ENCODE data around the gene TP53I13.

TP53I13 gene

GRCh38 chr17:29615492-29616299 lies 47.2 kb downstream of the TP53I13 start:
- peak; percentile 97 for DNase-seq (ENCODE audit: low spot score)

- no peak for DNase-seq (ENCODE audit: low spot score)
Observed at GRCh38 chr17:29616300-29617048, 48.0 kb downstream of the TP53I13 start.

GRCh38 chr17:29617125-29617480 lies 48.6 kb downstream of the TP53I13 start:
- DNase-seq (ENCODE audit: low spot score), result peak; percentile 83

- DNase-seq (ENCODE audit: low spot score), result peak; percentile 72
Observed at GRCh38 chr17:29617481-29618271, 49.2 kb downstream of the TP53I13 start.

GRCh38 chr17:29618272-29619065 lies 50.0 kb downstream of the TP53I13 start:
- no peak for DNase-seq (ENCODE audit: low spot score)

GRCh38 chr17:29619251-29619650 lies 50.8 kb downstream of the TP53I13 start:
- peak; percentile 53 for DNase-seq (ENCODE audit: low spot score)

- no peak for DNase-seq (ENCODE audit: low spot score)
Observed at GRCh38 chr17:29620271-29620670, 51.8 kb downstream of the TP53I13 start.

- DNase-seq (ENCODE audit: low spot score), result no peak
Observed at GRCh38 chr17:29620779-29621500, 52.4 kb downstream of the TP53I13 start.

GRCh38 chr17:29621751-29622194 lies 53.3 kb downstream of the TP53I13 start:
- no peak for DNase-seq (ENCODE audit: low spot score)
